HepG2 (cell line): ENCODE measurements around the gene SLC17A9. TPM values are rescaled to one million over a fixed set of nuclear protein-coding genes. Genes with fewer than 3 reads are reported as not detected.

Experiments
- AHR ChIP-seq: IDR thresholded peaks from 2 replicates; pipeline ENCODE4 v1.6.1; 2018; ENCODE audit warnings: missing genetic modification reagents, missing compliant biosample characterization
- CCDC6 ChIP-seq: sonication (generic); formaldehyde crosslinking; IDR thresholded peaks from 2 replicates; pipeline ENCODE4 v1.8.1; 2022; ENCODE audit warnings: mild to moderate bottlenecking, missing genetic modification reagents, moderate library complexity
- FOXA1 ChIP-seq, 2 experiments: fragments of 450-650 bp in 1 of 2; sonication (generic) in 1 of 2; formaldehyde crosslinking in 1 of 2; IDR thresholded peaks; 2 replicates each; pipeline versions ENCODE4 v1.4.0 to v1.6.1; 2016 to 2020; ENCODE audit warnings: missing genetic modification reagents in 1 of 2
- HMG20B ChIP-seq: conservative IDR thresholded peaks from 2 replicates; pipeline ENCODE4 v1.6.1; 2016; ENCODE audit warnings: missing genetic modification reagents, missing compliant biosample characterization
- HOXD1 ChIP-seq: sonication (generic); formaldehyde crosslinking; IDR thresholded peaks from 2 replicates; pipeline ENCODE4 v1.5.0; 2020; ENCODE audit warnings: missing genetic modification reagents
- ISL2 ChIP-seq: sonication (generic); formaldehyde crosslinking; IDR thresholded peaks from 2 replicates; pipeline ENCODE4 v1.5.0; 2020; ENCODE audit warnings: missing genetic modification reagents
- KDM3A ChIP-seq: IDR thresholded peaks from 2 replicates; pipeline ENCODE4 v1.6.1; 2018; ENCODE audit warnings: low read depth, missing compliant biosample characterization
- MEIS2 ChIP-seq: sonication (generic); formaldehyde crosslinking; IDR thresholded peaks from 2 replicates; pipeline ENCODE4 v1.9.0; 2021; ENCODE audit warnings: mild to moderate bottlenecking, missing genetic modification reagents
- NFE2L1 ChIP-seq: sonication (generic); formaldehyde crosslinking; IDR thresholded peaks from 2 replicates; pipeline ENCODE4 v1.4.0; 2020; ENCODE audit warnings: missing genetic modification reagents, mild to moderate bottlenecking, borderline replicate concordance
- PPARG ChIP-seq: conservative IDR thresholded peaks from 2 replicates; pipeline ENCODE4 v1.6.1; 2016; ENCODE audit warnings: missing biosample characterization, missing genetic modification reagents
- U2AF1 ChIP-seq: fragments of 200-400 bp; formaldehyde crosslinking; optimal IDR thresholded peaks from 2 replicates; pipeline ENCODE3; 2017; ENCODE audit warnings: mild to moderate bottlenecking, low read depth, low read length
- ZFP82 ChIP-seq: sonication (generic); formaldehyde crosslinking; IDR thresholded peaks from 2 replicates; pipeline ENCODE4 v1.5.1; 2020; ENCODE audit warnings: mild to moderate bottlenecking, missing genetic modification reagents, borderline replicate concordance
- ZMAT5 ChIP-seq: sonication (generic); formaldehyde crosslinking; IDR thresholded peaks from 2 replicates; pipeline ENCODE4 v1.5.0; 2020; ENCODE audit warnings: mild to moderate bottlenecking, low read depth, missing genetic modification reagents, borderline replicate concordance
- ZNF33A ChIP-seq: sonication (generic); formaldehyde crosslinking; IDR thresholded peaks from 2 replicates; pipeline ENCODE4 v1.5.1; 2020; ENCODE audit warnings: missing genetic modification reagents, mild to moderate bottlenecking, moderate library complexity, borderline replicate concordance
- ZNF513 ChIP-seq: sonication (generic); formaldehyde crosslinking; conservative IDR thresholded peaks from 2 replicates; pipeline ENCODE4 v1.5.0; 2020; ENCODE audit warnings: missing genetic modification reagents
- ZNF598 ChIP-seq: sonication (generic); formaldehyde crosslinking; IDR thresholded peaks from 2 replicates; pipeline ENCODE4 v1.5.1; 2020; ENCODE audit warnings: mild to moderate bottlenecking, missing genetic modification reagents, borderline replicate concordance
- ZNF776 ChIP-seq: sonication (generic); formaldehyde crosslinking; IDR thresholded peaks from 2 replicates; pipeline ENCODE4 v1.4.0; 2020; ENCODE audit warnings: mild to moderate bottlenecking, missing genetic modification reagents
- ZNF788 ChIP-seq: sonication (generic); formaldehyde crosslinking; IDR thresholded peaks from 2 replicates; pipeline ENCODE4 v1.5.0; 2020; ENCODE audit warnings: mild to moderate bottlenecking, missing genetic modification reagents, borderline replicate concordance
- ZSCAN30 ChIP-seq: sonication (generic); formaldehyde crosslinking; IDR thresholded peaks from 2 replicates; pipeline ENCODE4 v1.5.0; 2020; ENCODE audit warnings: mild to moderate bottlenecking, missing genetic modification reagents
- polyA plus RNA-seq, 8 experiments: library from polyadenylated mRNA; depleted of rRNA in 3 of 8; stranded (reverse) in 7 of 8; unstranded in 1 of 8; fragments of >200 nt; fragmentation: Illumina TruSeq in 4 of 8; extraction: Trizol in 4 of 8; gene quantifications; 2 replicates each; pipeline versions ENCODE4 v1.2.1 to v1.2.3, GENCODE V29; 2011 to 2016; ENCODE audit warnings: low read depth in 4 of 8, missing spikeins in 1 of 8, mixed read lengths in 1 of 8; ENCODE audit not compliant: insufficient read depth in 1 of 8
- total RNA-seq, 5 experiments: library from RNA; depleted of rRNA; stranded (reverse); fragments of >200 nt; fragmentation: Illumina TruSeq; extraction: Trizol; gene quantifications; 2 replicates each; pipeline ENCODE4 v1.2.3, GENCODE V29; 2016; ENCODE audit warnings: low read depth in 1 of 5
- TF ChIP-seq, protein P1 (sequence below): sonication (generic); formaldehyde crosslinking; IDR thresholded peaks from 2 replicates; pipeline ENCODE4 v1.8.0; 2022; ENCODE audit warnings: low read depth, missing genetic modification reagents
- TF ChIP-seq, protein P2 (sequence below): sonication (generic); formaldehyde crosslinking; IDR thresholded peaks from 2 replicates; pipeline ENCODE4 v1.8.0; 2022; ENCODE audit warnings: mild to moderate bottlenecking, missing genetic modification reagents, moderate library complexity
- TF ChIP-seq, protein P3 (sequence below): sonication (generic); formaldehyde crosslinking; IDR thresholded peaks from 2 replicates; pipeline ENCODE4 v1.4.0; 2020; ENCODE audit warnings: mild to moderate bottlenecking, missing genetic modification reagents
- TF ChIP-seq, protein P4 (sequence below): sonication (generic); formaldehyde crosslinking; IDR thresholded peaks from 2 replicates; pipeline ENCODE4 v1.4.0; 2020; ENCODE audit warnings: missing genetic modification reagents, mild to moderate bottlenecking, borderline replicate concordance

Gene SLC17A9
- total and polyA plus RNA-seq, 2 of the 13 experiments (the other 11 are each of a cell fraction or from before 2014, with no cell fraction given), result 110 to 191 TPM

GRCh38 chr20:62968378-62969178 is 16.1 kb downstream of the SLC17A9 start (continued):
- TF ChIP-seq, protein P1, sequence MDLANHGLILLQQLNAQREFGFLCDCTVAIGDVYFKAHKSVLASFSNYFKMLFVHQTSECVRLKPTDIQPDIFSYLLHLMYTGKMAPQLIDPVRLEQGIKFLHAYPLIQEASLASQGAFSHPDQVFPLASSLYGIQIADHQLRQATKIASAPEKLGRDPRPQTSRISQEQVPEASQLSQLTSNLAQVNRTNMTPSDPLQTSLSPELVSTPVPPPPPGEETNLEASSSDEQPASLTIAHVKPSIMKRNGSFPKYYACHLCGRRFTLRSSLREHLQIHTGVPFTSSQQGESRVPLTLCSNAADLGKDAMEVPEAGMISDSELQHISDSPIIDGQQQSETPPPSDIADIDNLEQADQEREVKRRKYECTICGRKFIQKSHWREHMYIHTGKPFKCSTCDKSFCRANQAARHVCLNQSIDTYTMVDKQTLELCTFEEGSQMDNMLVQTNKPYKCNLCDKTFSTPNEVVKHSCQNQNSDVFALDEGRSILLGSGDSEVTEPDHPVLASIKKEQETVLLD (CRISPR knock-in tag), result peak; percentile 53; the same call in 1 of the 2 replicates
- TF ChIP-seq NFE2L1 (CRISPR knock-in tag) (peak; percentile 62; the same call in 1 of the 2 replicates), KDM3A (0 out of 2 replicates have a peak, but pooled peaks have one; percentile 4), ZNF776 (CRISPR knock-in tag) (no peak), ISL2 (CRISPR knock-in tag) (no peak; the same call in 1 of the 2 replicates), ZNF513 (CRISPR knock-in tag) (no peak; the same call in 1 of the 2 replicates), AHR (CRISPR knock-in tag) (no peak), ZFP82 (no peak; the same call in 1 of the 2 replicates), ZMAT5 (CRISPR knock-in tag) (no peak), HOXD1 (CRISPR knock-in tag) (0 out of 2 replicates have a peak, but pooled peaks have one; percentile 14), MEIS2 (CRISPR knock-in tag) (peak; percentile 62; the same call in 1 of the 2 replicates), ZNF598 (peak; percentile 79; the same call in 1 of the 2 replicates), FOXA1 (IDR thresholded peaks at IDR 0.05) (no peak), FOXA1 (CRISPR knock-in tag; IDR thresholded peaks at IDR 0.05) (no peak), CCDC6 (peak; percentile 73; the same call in 1 of the 2 replicates), PPARG (CRISPR knock-in tag) (no peak; the same call in 1 of the 2 replicates), HMG20B (CRISPR knock-in tag) (no peak), ZSCAN30 (no peak), ZNF33A (CRISPR knock-in tag) (no peak), U2AF1 (peak; percentile 89), ZNF788 (CRISPR knock-in tag) (peak; percentile 76; the same call in 1 of the 2 replicates)
- TF ChIP-seq, protein P2, sequence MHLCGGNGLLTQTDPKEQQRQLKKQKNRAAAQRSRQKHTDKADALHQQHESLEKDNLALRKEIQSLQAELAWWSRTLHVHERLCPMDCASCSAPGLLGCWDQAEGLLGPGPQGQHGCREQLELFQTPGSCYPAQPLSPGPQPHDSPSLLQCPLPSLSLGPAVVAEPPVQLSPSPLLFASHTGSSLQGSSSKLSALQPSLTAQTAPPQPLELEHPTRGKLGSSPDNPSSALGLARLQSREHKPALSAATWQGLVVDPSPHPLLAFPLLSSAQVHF (CRISPR knock-in tag), result no peak; the same call in 1 of the 2 replicates
- TF ChIP-seq, protein P3, sequence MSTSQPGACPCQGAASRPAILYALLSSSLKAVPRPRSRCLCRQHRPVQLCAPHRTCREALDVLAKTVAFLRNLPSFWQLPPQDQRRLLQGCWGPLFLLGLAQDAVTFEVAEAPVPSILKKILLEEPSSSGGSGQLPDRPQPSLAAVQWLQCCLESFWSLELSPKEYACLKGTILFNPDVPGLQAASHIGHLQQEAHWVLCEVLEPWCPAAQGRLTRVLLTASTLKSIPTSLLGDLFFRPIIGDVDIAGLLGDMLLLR (CRISPR knock-in tag), result no peak; the same call in 1 of the 2 replicates
- TF ChIP-seq, protein P4, sequence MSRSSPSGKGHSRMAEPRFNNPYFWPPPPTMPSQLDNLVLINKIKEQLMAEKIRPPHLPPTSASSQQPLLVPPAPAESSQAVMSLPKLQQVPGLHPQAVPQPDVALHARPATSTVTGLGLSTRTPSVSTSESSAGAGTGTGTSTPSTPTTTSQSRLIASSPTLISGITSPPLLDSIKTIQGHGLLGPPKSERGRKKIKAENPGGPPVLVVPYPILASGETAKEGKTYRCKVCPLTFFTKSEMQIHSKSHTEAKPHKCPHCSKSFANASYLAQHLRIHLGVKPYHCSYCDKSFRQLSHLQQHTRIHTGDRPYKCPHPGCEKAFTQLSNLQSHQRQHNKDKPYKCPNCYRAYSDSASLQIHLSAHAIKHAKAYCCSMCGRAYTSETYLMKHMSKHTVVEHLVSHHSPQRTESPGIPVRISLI (CRISPR knock-in tag), result no peak
